Central memory CD4-positive, alpha-beta T cell (primary cell): ENCODE measurements around the gene ROM1.
"Not testable (repeated sequence)": the region's sequence is repeated elsewhere in the genome, so short reads cannot be mapped to it uniquely, and the experiment has no call there.

Source experiments
- DNase-seq: peaks from one replicate; pipeline ENCODE4 v3.0.0; 2022

The ROM1 gene

DNA sequence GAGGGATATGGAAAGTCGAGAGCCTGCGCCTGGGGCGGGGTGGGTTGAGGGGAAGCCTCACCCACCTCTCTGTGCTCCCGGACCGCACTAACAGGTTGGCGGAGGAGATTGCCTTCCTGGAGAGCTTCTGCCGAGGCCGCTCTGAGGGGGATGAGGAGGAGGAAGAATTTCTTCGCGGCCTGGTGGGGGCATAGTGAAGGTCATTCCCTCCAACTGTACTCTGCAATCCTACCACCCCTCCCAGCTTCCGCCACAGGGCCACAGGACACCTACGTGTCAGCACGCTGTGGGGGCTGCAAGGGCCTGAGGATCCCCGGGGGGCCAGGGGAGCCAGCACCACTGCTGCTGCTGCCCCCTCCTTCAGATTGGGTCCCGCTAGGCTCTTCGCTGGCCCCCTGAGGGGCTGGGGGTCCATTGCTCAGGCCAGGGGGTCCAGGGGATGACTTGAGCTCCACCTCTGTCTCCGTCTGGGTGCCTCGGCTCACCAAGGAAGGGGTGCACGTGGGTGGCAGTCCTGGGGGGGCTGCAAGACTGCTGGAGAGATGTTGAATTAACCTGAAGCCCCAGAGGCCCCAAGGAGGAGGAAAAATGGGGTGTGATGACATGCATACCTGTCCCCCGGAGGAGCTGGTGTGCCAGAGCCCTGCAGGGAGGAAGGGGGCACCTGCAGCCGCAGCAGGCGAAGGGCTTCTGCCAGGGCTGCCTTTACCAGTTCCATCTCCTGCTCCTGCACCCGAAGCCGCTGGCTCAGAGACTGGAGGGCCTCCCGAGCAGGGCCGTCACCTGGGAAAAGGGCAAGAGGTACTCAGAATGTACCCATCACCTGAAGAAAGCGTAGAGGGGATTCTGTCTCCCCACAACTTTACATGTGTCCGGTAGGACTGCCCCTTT lies 2.0 kb upstream of the ROM1 start:
- no peak for DNase-seq

- no peak for DNase-seq
These were observed 1.2 kb upstream of the ROM1 start for GRCh38 chr11:62611705-62612365.

DNA sequence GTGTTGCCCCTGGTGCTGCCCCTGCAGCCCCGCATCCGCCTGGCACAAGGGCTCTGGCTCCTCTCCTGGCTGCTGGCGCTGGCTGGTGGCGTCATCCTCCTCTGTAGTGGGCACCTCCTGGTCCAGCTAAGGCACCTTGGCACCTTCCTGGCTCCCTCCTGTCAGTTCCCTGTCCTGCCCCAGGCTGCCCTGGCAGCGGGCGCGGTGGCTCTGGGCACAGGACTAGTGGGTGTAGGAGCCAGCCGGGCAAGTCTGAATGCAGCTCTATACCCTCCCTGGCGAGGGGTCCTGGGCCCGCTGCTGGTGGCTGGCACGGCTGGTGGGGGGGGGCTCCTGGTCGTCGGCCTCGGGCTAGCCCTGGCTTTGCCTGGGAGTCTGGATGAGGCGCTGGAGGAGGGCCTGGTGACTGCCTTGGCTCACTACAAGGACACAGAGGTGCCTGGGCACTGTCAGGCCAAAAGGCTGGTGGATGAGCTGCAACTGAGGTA lies 278 bp downstream of the ROM1 start:
- no peak for DNase-seq

DNA sequence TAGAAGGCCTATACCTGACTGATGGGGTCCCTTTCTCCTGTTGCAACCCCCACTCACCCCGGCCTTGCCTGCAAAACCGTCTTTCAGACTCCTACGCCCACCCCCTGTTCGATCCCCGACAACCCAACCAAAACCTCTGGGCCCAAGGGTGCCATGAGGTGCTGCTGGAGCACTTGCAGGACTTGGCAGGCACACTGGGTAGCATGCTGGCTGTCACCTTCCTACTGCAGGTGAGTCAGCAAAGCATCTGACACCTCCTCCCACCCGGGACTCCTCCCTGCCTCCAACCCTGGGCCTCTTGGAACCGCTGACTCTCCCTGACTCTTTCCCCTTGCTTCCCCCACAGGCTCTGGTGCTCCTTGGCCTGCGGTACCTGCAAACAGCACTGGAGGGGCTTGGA lies 1.2 kb downstream of the ROM1 start:
- DNase-seq, result no peak

DNA sequence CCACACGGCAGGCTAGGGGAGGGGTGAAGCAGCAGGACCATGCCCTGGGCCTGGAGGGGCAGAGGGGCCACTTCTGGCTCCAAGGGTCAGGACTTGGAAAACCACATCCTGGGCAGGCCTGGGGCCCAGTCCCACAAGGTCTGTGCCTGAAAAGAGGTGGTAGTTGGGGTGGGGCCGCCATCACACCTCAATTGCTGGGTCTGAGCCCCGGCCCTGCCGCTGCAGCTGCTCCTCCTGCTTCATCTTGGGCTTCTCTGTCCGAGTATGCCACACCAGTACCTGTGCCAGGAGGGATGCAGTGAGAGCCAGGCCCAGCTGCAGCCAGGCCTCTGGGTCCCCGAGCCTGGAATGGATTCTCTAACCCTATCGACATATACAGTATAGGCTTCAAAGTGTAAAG lies 2.5 kb downstream of the ROM1 start:
- no peak for DNase-seq

DNA sequence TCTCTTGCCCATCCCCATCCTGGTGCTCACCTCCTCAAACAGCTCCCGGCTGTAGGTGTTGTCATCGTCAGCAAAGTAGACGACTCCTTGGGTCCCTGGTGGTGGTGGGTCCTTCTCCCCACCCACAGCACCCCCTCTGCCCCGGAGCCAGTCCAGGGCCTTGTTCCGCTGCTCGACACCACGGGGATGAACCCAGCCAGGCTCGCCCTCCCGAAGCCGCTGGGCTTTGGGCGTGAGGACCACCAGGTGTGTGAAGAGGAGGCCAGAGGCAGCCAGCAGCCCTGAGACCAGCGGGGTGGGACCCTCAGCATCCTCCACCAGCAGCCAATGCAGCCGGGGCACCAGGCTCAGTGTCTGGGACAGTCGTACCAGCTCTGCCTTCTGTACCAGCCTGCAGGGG lies 3.9 kb downstream of the ROM1 start:
- not testable (repeated sequence) for DNase-seq

GRCh38 chr11:62621027-62621566 lies 8.0 kb downstream of the ROM1 start:
- no peak for DNase-seq

GRCh38 chr11:62621567-62622470 lies 8.8 kb downstream of the ROM1 start, which contains the start of gene B3GAT3:
Gene B3GAT3, minus strand, starts transcription at chr11:62621986. Its CDS starts 39 bp downstream, at chr11:62621947.
- DNase-seq, result peak; percentile 96

GRCh38 chr11:62622476-62623089 lies 9.5 kb downstream of the ROM1 start:
- DNase-seq, result no peak

DNA sequence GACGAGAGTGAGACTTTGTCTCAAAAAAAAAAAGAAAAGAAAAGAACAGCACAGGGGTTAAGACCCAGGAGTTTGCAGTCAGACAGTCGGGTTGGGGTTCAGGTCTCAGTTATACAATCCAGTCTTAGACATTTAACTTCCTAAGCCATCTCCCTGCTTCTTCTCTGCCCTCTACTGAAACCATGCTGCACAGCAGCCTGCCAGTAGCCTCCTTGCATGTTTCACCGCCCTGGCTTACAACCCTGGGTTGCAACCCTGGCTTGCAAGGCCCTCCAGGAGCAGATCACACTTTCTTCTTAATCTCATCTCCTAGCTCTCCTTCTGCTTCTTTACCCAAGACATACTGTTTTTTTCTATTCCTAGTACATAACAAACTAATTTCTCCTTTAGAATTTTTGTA lies 14.7 kb downstream of the ROM1 start:
- DNase-seq, result no peak

GRCh38 chr11:62632492-62632891 lies 19.4 kb downstream of the ROM1 start:
- no peak for DNase-seq

GRCh38 chr11:62644220-62644619 lies 31.2 kb downstream of the ROM1 start:
- no peak for DNase-seq

DNA sequence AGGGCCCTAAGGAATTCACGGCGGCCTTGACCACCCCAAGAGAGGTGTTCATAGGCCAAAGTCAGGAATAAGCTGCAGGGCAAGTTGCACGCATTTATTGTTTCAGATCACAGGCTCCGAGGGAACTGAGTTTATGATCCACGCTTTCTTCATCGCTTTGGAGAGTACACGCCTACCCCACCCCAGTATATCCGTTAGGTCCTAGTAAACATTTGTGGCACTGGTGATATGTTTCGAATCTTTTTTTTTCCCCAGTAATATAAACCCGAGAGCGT lies 32.6 kb downstream of the ROM1 start:
- DNase-seq, result no peak

DNA sequence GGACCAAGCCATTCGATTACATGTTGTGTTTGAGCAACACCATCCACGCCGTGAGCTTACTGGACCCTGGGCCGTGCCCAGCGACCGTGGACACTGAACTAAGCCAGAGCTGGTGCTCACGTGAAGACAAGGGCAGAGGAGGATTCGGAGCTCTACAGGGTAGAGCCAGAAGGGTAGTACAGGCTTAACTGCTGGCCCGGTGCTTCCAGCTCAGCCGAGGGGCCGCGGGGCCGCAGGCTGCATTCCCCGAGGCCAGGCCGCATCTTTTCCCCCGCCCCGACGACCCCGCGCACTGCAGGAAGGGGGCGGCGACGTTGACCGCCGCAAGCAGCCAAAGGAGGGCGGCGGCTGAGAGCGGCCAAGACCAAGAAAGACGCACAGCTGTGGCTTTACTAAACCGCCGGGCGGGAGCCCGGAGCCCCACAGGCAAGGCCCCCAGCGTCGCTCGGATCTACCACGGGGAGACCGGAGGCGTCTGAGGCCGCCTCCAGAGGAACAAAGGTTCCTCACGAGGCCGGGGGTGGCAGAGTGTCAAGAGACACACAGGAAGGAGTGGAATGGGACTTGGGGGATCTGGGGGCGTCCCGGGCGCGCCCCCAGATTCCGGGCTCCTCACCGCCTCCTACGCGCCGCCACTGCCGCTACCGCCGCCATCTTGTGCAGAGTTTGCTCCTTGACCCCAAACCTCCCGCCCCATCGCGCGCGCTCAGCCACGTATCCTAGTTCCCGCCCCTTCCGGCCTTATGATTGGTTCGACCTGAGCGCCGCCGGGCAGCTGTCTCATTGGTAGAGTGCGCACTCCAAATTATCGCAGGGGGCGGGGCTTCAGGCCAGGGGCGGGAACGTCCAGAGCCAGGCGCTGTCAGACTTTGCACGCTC lies 33.1 kb downstream of the ROM1 start, which contains the start of gene GANAB:
Gene GANAB (minus strand): TSS at position 668 of the 879 bp plus-strand sequence. CDS start 14 bp downstream, at position 654.
- DNase-seq, result peak; percentile 96

DNA sequence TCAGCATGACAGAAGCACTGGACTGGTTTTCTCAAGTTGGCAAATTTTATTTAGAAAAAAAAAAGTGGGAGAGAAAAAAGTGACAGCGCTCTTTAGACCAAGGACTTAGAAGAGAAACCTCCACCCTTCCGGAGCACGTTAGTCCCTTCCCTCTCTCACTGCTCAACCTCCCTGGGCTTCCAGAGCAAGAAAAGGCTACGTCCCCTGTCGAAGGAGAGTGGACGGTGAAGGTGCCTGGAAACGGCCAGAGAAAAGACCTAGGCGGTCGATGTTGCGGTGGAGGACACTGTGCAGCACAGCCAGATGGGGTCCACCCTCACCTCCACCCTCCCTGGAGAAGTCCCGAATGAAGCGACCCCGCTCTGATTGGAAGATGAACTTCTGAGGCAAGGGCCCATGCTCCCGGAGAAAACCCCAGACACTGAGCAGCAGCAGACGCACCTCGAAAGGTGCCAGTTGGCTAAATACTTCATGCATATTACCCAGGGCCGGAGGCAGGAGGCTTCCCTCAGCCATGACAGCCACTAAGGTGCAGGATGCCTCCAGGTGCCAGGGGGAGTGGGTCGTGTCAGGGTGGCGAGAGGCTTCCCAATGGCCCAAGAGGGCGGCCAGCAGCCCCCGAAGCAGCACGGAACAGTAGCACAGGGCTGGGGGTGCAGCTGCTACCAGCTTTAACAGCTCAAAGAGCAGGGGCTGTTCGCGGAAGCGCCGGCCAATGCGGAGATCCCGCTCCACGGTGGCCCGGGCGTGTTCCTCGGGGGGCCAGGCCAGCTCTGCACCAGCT lies 34.0 kb downstream of the ROM1 start:
- DNase-seq, result no peak

GRCh38 chr11:62647609-62648005 lies 34.5 kb downstream of the ROM1 start:
- no peak for DNase-seq

GRCh38 chr11:62648185-62648966 lies 35.3 kb downstream of the ROM1 start:
- no peak for DNase-seq

- no peak for DNase-seq
These were observed 35.9 kb downstream of the ROM1 start for GRCh38 chr11:62648967-62649364.

DNA sequence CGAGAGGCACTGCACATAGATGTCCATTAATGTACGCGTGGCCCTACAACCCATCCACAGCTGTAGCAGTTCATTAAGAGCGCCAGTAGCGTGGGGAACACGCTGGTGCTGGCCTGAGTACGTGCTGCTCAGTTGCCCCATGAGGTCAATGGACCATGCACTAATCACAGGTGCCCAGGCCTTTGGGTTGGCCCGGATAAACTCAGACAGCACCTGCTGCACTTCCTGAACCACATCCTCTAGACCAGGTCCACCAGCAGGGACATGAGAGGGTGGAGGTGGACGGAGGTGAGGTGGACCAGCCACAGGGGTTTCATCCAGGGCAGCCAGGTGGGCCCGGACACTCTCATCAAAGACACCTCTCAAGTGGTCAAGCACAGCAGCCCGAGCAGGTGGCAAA lies 36.4 kb downstream of the ROM1 start:
- no peak for DNase-seq

DNA sequence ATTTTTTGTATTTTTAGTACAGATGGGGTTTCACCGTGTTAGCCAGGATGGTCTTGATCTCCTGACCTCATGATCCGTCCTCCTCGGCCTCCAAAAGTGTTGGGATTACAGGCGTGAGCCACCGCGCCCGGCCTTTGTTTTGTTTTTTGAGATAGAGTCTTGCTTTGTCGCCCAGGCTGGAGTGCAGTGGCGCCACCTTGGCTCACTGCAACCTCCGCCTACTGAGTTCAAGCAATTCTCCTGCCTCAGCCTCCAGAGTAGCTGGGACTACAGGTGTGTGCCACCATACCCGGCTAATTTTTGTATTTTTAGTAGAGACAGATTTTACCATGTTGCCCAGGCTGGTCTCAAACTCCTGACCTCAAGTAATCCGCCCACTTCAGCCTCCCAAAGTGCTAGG lies 37.2 kb downstream of the ROM1 start:
- DNase-seq, result not testable (repeated sequence)
